DOHH2 (cell line): ENCODE measurements around the gene THOC2.

Experiments used
- H3F3A ChIP-seq: fragments of 200-600 bp; sonication (generic), shearing (Covaris generic); 2 replicates; pipeline ENCODE4 v1.6.0; 2016; ENCODE audit warnings: antibody characterized with exemption, mild to moderate bottlenecking; ENCODE audit not compliant: control insufficient read depth, insufficient read depth
- H3K27ac ChIP-seq: fragments of 200-600 bp; sonication (generic); 2 replicates; pipeline ENCODE4 v1.5.1; 2014; ENCODE audit warnings: low read depth, mild to moderate bottlenecking, low read length, moderate library complexity
- H3K27me3 ChIP-seq: fragments of 200-600 bp; sonication (generic); 2 replicates; pipeline ENCODE4 v1.6.1; 2014; ENCODE audit warnings: mild to moderate bottlenecking, low read length, mixed read lengths; ENCODE audit not compliant: control insufficient read depth
- H3K36me3 ChIP-seq: fragments of 200-600 bp; sonication (generic); 2 replicates; pipeline ENCODE4 v1.6.1; 2014; ENCODE audit warnings: mild to moderate bottlenecking, low read length, moderate library complexity, mixed read lengths; ENCODE audit not compliant: control insufficient read depth
- H3K4me1 ChIP-seq: fragments of 200-600 bp; sonication (generic); 2 replicates; pipeline ENCODE4 v1.6.1; 2014; ENCODE audit warnings: mild to moderate bottlenecking, low read length, mixed read lengths; ENCODE audit not compliant: control insufficient read depth
- H3K4me2 ChIP-seq: fragments of 200-600 bp; sonication (generic); 2 replicates; pipeline ENCODE4 v1.6.0; 2014; ENCODE audit warnings: mild to moderate bottlenecking, low read length, moderate library complexity
- H3K4me3 ChIP-seq: fragments of 200-600 bp; sonication (generic); 2 replicates; pipeline ENCODE4 v1.5.1; 2014; ENCODE audit warnings: mild to moderate bottlenecking, low read length, mixed read lengths
- H3K79me2 ChIP-seq: fragments of 200-600 bp; sonication (generic); 2 replicates; pipeline ENCODE4 v1.6.1; 2014; ENCODE audit warnings: mild to moderate bottlenecking, low read length, mixed read lengths; ENCODE audit not compliant: control insufficient read depth
- H3K9me2 ChIP-seq: fragments of 200-600 bp; sonication (generic); replicated peaks from 2 replicates; pipeline ENCODE4 v1.6.1; 2014; ENCODE audit warnings: mild to moderate bottlenecking, low read length, mixed read lengths; ENCODE audit not compliant: control insufficient read depth
- H3K9me3 ChIP-seq: fragments of 200-600 bp; sonication (generic); 2 replicates; pipeline ENCODE4 v1.6.1; 2014; ENCODE audit warnings: antibody characterized with exemption, low read length, mixed read lengths; ENCODE audit not compliant: control insufficient read depth, insufficient read depth
- H4K20me1 ChIP-seq: fragments of 200-600 bp; sonication (generic); 2 replicates; pipeline ENCODE4 v1.6.0; 2014; ENCODE audit warnings: low read depth, mild to moderate bottlenecking, antibody characterized with exemption, low read length, moderate library complexity; ENCODE audit not compliant: control insufficient read depth, insufficient read depth
- CTCF ChIP-seq: fragments of 200-600 bp; sonication (generic); IDR thresholded peaks from one replicate; pipeline ENCODE4 v1.5.1; 2014; ENCODE audit warnings: antibody characterized with exemption, mild to moderate bottlenecking, low read depth, low read length; ENCODE audit not compliant: poor library complexity, severe bottlenecking
- EZH2phosphoT487 ChIP-seq: fragments of 200-600 bp; sonication (generic); IDR thresholded peaks from 2 replicates; pipeline ENCODE4 v1.6.1; 2017; ENCODE audit warnings: borderline replicate concordance, mild to moderate bottlenecking, antibody characterized with exemption, low read length, moderate library complexity, mixed read lengths

The THOC2 gene

GRCh38 chrX:123648028-123648810, 84.6 kb downstream of the THOC2 start:
- Histone ChIP-seq H3K27ac (no peak overlapping the region), H3K9me2 (no peaks in the 10 kb centered on the region), H3K79me2 (peaks cover 18% of the 10 kb centered on the region), H4K20me1 (no peaks in the 10 kb centered on the region), H3F3A (no peaks in the 10 kb centered on the region), H3K4me1 (no peaks in the 10 kb centered on the region), H3K4me3 (no peak overlapping the region), H3K4me2 (no peak overlapping the region), H3K36me3 (peaks cover 17% of the 10 kb centered on the region), H3K9me3 (no peaks in the 10 kb centered on the region), H3K27me3 (no peaks in the 10 kb centered on the region)
- no peak for TF ChIP-seq CTCF
- TF ChIP-seq EZH2phosphoT487, result no peak

GRCh38 chrX:123647244-123647643, 85.6 kb downstream of the THOC2 start:
- peaks cover 22% of the 10 kb centered on the region for H3K36me3 ChIP-seq
- H3K4me1 ChIP-seq, result no peaks in the 10 kb centered on the region
- H3K9me2 ChIP-seq, result no peaks in the 10 kb centered on the region
- no peak overlapping the region for H3K27ac ChIP-seq
- H3K4me3 ChIP-seq, result no peak overlapping the region
- no peaks in the 10 kb centered on the region for H3F3A ChIP-seq
- no peak for TF ChIP-seq EZH2phosphoT487
- TF ChIP-seq CTCF, result no peak
- H3K79me2 ChIP-seq, result peaks cover 13% of the 10 kb centered on the region
- no peaks in the 10 kb centered on the region for H3K27me3 ChIP-seq
- H4K20me1 ChIP-seq, result no peaks in the 10 kb centered on the region
- no peak overlapping the region for H3K4me2 ChIP-seq
- no peaks in the 10 kb centered on the region for H3K9me3 ChIP-seq

- H3K27ac ChIP-seq, result no peak overlapping the region
- no peaks in the 10 kb centered on the region for H3K4me1 ChIP-seq
- TF ChIP-seq CTCF (no peak), EZH2phosphoT487 (no peak)
- H3K4me2 ChIP-seq, result no peak overlapping the region
- H3F3A ChIP-seq, result no peaks in the 10 kb centered on the region
- no peaks in the 10 kb centered on the region for H3K9me2 ChIP-seq
- H3K79me2 ChIP-seq, result no peaks in the 10 kb centered on the region
- H3K9me3 ChIP-seq, result no peaks in the 10 kb centered on the region
- H3K4me3 ChIP-seq, result no peak overlapping the region
- H3K27me3 ChIP-seq, result no peaks in the 10 kb centered on the region
- H3K36me3 ChIP-seq, result peaks cover 73% of the 10 kb centered on the region
- H4K20me1 ChIP-seq, result no peaks in the 10 kb centered on the region
These were observed 103.3 kb downstream of the THOC2 start for GRCh38 chrX:123629502-123629901.
